ENCODE measurements around the gene USP20. TPM values are rescaled to one million over a fixed set of nuclear protein-coding genes. Genes with fewer than 3 reads are reported as not detected.

Gene USP20
- total and polyA plus RNA-seq, 10 of the 15 experiments (the other 5 are each of a cell fraction or from before 2014, with no cell fraction given), result 0.66 to 23.3 (median 11.0) TPM

- TF ChIP-seq NKRF (conservative IDR thresholded peaks at IDR 0.05), result peak; percentile 46; the same call in 1 of the 2 replicates
- no peak for TF ChIP-seq PRDM15 (CRISPR knock-in tag; IDR thresholded peaks at IDR 0.05)
- no peak for TF ChIP-seq NFYA (IDR thresholded peaks at IDR 0.05; ENCODE audit: borderline replicate concordance, low read depth, low read length)
- 0 out of 2 replicates have a peak, but pooled peaks have one; percentile 70 for TF ChIP-seq CHD1 (IDR thresholded peaks at IDR 0.05; ENCODE audit: low read depth, low read length)
- no peak for TF ChIP-seq RCOR1 (conservative IDR thresholded peaks at IDR 0.05; ENCODE audit: low read depth, low read length)
- peak; percentile 13; the same call in 1 of the 2 replicates for TF ChIP-seq IKZF1 (conservative IDR thresholded peaks at IDR 0.05)
- TF ChIP-seq MEF2A (IDR thresholded peaks at IDR 0.05; ENCODE audit: insufficient read depth, low read depth, low read length), result no peak
- TF ChIP-seq MTA3 (IDR thresholded peaks at IDR 0.05; ENCODE audit: borderline replicate concordance, low read length), result no peak
- TF ChIP-seq RAD21 (IDR thresholded peaks at IDR 0.05; ENCODE audit: insufficient read depth, low read depth, low read length), result no peak
- TF ChIP-seq EP300 (IDR thresholded peaks at IDR 0.05; ENCODE audit: borderline replicate concordance in 1 of 2, control insufficient read depth in 1 of 2, low read depth in 2 of 2, low read length in 2 of 2), result no peak
- no peak for TF ChIP-seq NR2F1 (conservative IDR thresholded peaks at IDR 0.05)
- TF ChIP-seq ZBTB33 (IDR thresholded peaks at IDR 0.05), result no peak
- TF ChIP-seq NFYB (IDR thresholded peaks at IDR 0.05; ENCODE audit: insufficient read depth, low read depth, low read length), result no peak
- TF ChIP-seq NR2C1 (IDR thresholded peaks at IDR 0.05), result no peak
- TF ChIP-seq USF1 (IDR thresholded peaks at IDR 0.05; ENCODE audit: borderline replicate concordance, extremely low read length, insufficient read depth, low read depth, low read length), result no peak
- no peak; the same call in none of the 2 replicates for TF ChIP-seq DPF2 (IDR thresholded peaks at IDR 0.05)
- no peak for TF ChIP-seq ZNF274 (IDR thresholded peaks at IDR 0.05; ENCODE audit: insufficient read depth, insufficient read length)
- peak; percentile 95 for TF ChIP-seq POLR2AphosphoS2 (IDR thresholded peaks at IDR 0.05; ENCODE audit: low read depth, low read length)
- no peak for TF ChIP-seq TARDBP (IDR thresholded peaks at IDR 0.05; ENCODE audit: borderline replicate concordance)
- no peak for TF ChIP-seq ZSCAN29 (IDR thresholded peaks at IDR 0.05)
- TF ChIP-seq CHD4 (IDR thresholded peaks at IDR 0.05), result no peak
Measured at GRCh38 chr9:129884220-129885017, 49.2 kb downstream of the USP20 start (continued).
